ENCODE measurements around the gene PKD1.

The PKD1 gene

GRCh38 chr16:2043667-2044451 is 91.8 kb downstream of the PKD1 start:
- DNase-seq, result no peak

GRCh38 chr16:2042986-2043666 is 92.6 kb downstream of the PKD1 start:
- no peak for DNase-seq

- no peak for DNase-seq
Observed at GRCh38 chr16:2042171-2042985, 93.3 kb downstream of the PKD1 start.

- no peak for DNase-seq
Observed at GRCh38 chr16:2040787-2041522, 94.7 kb downstream of the PKD1 start.

GRCh38 chr16:2040041-2040786 is 95.5 kb downstream of the PKD1 start:
- DNase-seq, result no peak

- DNase-seq, result no peak
Observed at GRCh38 chr16:2039274-2040031, 96.2 kb downstream of the PKD1 start.

All from activated CD8-positive, alpha-beta memory T cell treated with anti-CD3 and anti-CD28 coated beads for 24 hours (primary cell).